ENCODE results near the gene TOX2.

Gene TOX2

DNA sequence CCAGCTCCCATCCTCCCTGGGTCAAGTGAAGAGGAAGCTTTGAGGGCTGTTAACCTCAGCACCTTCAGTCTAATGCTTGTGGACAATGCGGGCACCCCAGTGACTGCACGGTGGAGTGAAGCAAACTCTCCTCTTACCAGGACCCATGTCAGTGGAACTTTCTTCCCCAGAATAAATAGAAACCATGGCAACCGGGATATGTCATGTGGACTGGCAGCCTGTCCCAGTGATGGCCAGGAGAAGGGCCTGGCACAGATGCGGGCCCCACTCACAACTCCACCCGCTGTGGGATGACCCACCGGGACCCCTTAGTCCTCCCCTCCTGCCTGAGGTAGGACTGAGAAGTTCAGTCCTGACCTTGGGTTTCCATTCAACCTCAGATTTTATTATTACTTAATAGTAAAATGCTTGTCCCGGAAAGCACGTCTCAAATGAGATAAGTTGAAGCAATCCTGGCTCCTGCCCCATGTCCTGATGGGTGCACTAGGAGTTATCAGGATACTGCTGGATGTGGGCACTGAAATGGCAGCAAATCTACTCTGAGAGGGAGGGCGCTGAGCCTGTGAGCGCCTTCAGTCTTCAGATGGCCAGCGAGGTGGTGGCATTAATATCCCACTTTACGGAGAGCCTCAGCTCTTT, 23.5 kb downstream of the TOX2 start:
- no peak overlapping the region for H3K4me3 ChIP-seq (ENCODE audit: low read depth, low read length)
- DNase-seq (ENCODE audit: low read depth), result no peak

DNA sequence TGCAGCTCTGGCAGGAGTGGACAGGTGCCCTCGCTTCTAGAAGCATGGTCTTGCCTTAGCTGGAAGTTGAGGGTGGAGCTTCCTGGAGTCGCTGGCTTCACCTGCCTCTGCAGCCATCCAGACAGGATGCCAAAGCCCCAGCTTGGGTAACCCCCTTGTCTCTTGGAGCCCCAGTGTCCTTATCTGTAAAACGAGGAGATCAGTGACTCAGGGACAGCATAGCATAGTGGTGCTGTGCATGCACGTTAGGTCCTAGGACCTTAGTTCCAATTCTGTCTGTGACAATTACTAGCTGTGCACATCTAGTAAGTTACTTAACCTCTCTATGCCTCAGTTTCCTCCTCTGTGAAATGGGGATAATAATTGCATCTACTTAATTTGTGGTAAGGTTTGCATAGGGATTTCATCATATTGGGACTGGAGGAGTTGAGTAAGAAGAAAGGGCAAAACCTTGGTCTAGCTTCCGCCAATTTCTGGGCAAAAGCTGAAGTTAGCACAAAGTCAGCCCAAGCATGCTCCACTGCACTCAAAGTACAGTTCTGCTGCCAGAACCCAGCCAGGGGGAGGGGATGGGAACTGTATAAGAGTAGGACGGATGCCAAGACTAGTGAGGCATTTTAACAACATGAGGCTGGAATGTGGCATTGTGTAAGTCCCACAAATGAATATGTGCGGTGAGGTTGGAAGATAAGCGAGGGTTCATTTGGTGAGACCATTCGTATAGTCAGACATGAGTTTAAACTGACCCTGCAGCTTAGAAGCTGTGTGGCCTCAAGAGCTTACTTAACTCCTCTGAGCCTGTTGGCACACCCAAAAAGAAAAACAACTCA, 24.5 kb downstream of the TOX2 start:
- peak; percentile 99 for DNase-seq (ENCODE audit: low read depth)
- H3K4me3 ChIP-seq (ENCODE audit: low read depth, low read length), result no peak overlapping the region

GRCh38 chr20:43939762-43940121, 25.1 kb downstream of the TOX2 start:
- DNase-seq (ENCODE audit: low read depth), result no peak
- H3K4me3 ChIP-seq (ENCODE audit: low read depth, low read length), result no peak overlapping the region

GRCh38 chr20:43940518-43941225, 26.0 kb downstream of the TOX2 start:
- DNase-seq (ENCODE audit: low read depth), result no peak
- H3K4me3 ChIP-seq (ENCODE audit: low read depth, low read length), result no peak overlapping the region

GRCh38 chr20:43941476-43942200, 27.0 kb downstream of the TOX2 start:
- H3K4me3 ChIP-seq (ENCODE audit: low read depth, low read length), result no peak overlapping the region
- DNase-seq (ENCODE audit: low read depth), result no peak

DNA sequence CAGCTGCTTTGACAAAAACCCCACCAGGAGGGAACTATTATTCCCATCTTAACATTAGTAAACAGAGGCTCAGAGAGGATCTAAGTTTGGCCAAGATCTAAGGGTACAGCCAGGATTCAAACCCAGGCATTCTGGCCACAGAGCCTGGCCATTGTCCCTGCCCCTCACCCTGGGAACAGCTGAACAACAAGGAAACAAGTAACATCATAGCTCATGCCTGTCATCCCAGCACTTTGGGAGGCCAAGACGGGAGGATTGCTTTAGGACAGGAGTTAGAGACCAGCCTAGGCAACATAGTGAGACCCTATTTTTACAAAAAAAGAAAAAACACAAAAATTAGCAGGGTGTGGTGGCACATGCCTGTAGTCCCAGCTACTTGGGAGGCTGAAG, 27.5 kb downstream of the TOX2 start:
- H3K4me3 ChIP-seq (ENCODE audit: low read depth, low read length), result no peak overlapping the region
- DNase-seq (ENCODE audit: low read depth), result no peak

DNA sequence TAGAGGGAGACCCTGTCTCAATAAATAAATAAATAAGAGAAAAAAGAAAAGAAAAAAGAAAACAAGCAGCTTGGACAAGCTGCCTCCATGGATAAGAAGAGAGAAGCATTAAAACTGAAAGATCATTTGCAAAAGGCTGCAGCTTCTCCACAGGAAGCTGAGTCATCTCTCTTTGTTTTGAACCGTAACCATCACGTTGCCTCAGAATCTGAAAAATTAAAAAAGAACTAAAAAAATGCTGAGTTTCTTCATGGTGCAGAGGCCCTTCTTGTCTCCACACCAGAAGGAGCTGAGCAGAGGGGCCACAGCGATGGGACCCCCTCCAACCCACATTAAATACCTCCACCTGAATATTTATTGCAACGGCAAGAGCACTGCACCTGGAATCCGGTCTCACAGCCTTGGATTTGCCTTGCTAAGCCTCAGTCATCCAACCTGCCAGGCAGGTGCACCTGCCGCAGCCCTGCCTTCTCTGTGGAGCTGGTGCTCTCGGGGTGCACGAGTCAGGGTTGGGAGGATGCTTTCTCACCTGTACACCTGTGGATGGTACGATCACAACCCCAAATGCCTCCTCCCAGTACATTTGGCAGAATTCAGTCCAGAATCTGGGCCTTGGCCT, 28.1 kb downstream of the TOX2 start:
- no peak overlapping the region for H3K4me3 ChIP-seq (ENCODE audit: low read depth, low read length)
- DNase-seq (ENCODE audit: low read depth), result peak; percentile 45

DNA sequence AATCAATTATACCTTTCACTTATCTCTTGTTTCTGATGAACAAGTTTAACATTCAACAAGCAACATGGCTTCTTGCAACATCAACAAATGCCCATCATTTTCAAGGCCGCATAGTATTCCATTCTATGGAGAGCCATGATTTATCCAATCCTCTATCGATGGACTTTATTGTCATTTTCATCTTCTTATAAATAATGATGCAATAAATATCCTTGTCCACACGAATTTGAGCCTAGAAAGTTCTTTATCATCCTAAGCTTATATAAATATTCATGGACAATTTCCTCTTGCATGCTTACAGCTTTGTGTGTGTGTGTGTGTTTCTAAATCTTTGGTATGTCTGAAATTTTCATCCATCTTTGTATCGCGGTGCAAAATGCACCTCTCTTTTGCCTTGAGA, 29.1 kb downstream of the TOX2 start:
- no peak overlapping the region for H3K4me3 ChIP-seq (ENCODE audit: low read depth, low read length)
- no peak for DNase-seq (ENCODE audit: low read depth)

DNA sequence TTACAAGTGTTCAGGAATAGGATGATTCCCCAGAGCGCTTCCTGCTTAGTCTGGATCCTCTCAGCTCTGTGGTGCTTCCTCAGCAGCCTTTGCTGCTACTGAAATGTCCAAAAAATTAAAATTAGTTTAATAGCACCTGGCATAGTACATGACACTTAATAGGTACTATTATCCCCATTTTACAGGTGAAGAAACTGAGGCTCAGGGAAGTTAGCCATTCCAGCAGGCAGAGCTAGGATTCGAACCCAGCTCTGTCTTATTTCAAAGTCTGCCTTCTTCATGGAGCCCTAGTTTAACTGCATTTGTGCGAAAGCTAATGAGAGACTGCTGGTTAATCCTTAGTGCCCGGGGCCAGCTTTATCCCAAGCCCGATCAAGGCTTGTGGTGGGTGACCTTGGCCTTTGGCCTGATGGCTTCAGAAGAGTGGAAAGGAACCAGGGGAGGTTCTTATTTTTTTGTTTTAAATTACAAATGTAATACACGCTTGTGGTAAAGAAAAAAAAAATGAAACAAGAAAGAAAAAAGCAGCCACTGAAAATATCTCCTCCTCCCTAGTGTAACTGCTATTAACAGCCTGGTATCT, 30.1 kb downstream of the TOX2 start:
- DNase-seq (ENCODE audit: low read depth), result no peak
- no peak overlapping the region for H3K4me3 ChIP-seq (ENCODE audit: low read depth, low read length)

- DNase-seq (ENCODE audit: low read depth), result no peak
- H3K4me3 ChIP-seq (ENCODE audit: low read depth, low read length), result no peak overlapping the region
Observed at GRCh38 chr20:43945391-43946205, 30.9 kb downstream of the TOX2 start.

DNA sequence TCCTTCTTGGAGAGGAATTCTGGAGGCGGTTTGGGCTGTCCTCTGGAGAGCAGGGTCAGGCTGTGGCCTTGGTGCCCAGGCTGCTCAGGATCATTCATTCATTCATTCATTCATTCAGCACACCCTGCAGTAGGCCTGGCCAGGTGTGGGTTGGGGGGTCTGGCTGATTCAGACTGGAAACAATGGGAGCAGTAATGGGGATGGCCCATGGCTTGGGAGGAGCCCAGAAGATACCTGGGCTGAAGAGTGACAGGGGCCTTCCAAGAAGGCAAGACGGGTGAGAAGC, 31.5 kb downstream of the TOX2 start:
- no peak for DNase-seq (ENCODE audit: low read depth)
- no peak overlapping the region for H3K4me3 ChIP-seq (ENCODE audit: low read depth, low read length)

DNA sequence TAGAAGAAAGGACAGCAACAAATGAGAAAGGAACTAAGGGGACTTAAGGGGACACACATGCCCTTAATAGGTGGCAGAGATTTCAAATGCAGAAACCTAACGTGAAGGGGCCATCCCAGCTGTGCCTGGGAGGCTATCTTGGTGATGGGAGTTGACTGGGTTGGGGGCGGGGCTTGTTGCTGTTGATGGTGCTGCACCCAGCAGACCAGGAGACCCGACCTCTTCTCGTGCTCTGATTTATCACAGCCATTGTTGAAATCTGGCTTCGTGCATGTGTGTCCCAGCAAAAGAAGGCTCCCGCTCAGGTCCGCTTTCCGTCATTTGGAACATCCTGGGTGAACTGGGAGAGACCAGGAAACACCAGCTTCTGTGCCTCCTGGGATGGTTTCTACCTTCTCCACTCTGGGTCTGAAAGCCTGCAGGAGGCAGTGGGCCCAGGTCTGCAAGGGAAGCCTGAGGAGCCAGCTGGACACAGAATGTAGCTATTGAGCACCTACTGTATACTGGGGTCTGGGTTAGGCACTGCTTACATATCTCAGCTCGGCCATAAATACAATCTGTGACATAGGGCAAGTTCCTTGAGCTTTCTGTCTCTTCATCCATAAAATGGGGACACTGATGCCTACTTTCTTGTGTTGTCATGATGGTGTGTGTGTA, 32.1 kb downstream of the TOX2 start:
- no peak overlapping the region for H3K4me3 ChIP-seq (ENCODE audit: low read depth, low read length)
- no peak for DNase-seq (ENCODE audit: low read depth)

DNA sequence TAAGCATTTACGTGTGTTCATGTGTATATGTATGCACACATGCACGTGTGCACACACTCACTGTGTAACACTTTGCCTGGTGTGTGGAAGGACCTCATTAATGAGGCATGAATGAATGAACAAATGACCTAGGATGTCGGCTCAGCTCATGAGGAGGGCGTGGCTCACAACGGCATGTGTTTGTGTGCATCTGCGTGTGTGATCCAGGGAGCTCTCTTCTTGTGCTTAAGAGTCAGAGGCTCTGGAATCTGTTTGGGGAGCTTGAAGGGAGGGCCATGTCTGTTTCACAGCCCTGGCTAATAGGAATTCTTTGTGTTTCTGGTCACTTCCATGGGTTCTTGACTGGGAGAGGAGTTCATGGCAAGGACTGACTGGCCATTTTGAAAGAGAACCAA, 32.7 kb downstream of the TOX2 start:
- no peak for DNase-seq (ENCODE audit: low read depth)
- H3K4me3 ChIP-seq (ENCODE audit: low read depth, low read length), result no peak overlapping the region

DNA sequence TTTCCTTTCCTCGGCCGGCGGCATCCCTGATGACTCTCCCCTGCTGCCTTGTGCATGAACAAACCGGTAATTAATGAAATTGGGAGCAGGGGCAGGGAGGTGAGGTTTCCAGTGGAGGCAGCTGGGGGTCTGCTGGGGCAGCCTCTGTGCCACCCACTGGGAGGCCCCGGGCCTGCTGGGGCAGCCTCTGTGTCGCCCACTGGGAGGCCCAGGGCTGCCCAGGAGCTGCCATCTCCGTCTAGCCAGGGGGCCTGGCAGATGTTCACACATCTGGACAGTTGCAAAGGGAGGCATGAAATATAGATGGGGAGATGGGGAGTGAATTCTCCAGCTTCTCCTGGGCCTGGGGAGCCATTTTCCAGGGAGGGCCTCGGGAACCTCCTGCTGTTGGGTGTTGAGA, 33.8 kb downstream of the TOX2 start:
- no peak for DNase-seq (ENCODE audit: low read depth)
- no peak overlapping the region for H3K4me3 ChIP-seq (ENCODE audit: low read depth, low read length)

GRCh38 chr20:43949248-43949647, 34.6 kb downstream of the TOX2 start:
- H3K4me3 ChIP-seq (ENCODE audit: low read depth, low read length), result no peak overlapping the region
- no peak for DNase-seq (ENCODE audit: low read depth)

GRCh38 chr20:43949741-43950618, 35.3 kb downstream of the TOX2 start:
- no peak for DNase-seq (ENCODE audit: low read depth)
- no peak overlapping the region for H3K4me3 ChIP-seq (ENCODE audit: low read depth, low read length)

- no peak for DNase-seq (ENCODE audit: low read depth)
- H3K4me3 ChIP-seq (ENCODE audit: low read depth, low read length), result no peak overlapping the region
Observed at GRCh38 chr20:43953919-43954592, 39.4 kb downstream of the TOX2 start.
